Fibroblast of skin of left quadriceps (primary cell): ENCODE measurements around the gene FOXL2NB.
A peak's percentile ranks its signal among the peaks of the same experiment; 100 is the strongest.
"Not testable (repeated sequence)": the region's sequence is repeated elsewhere in the genome, so short reads cannot be mapped to it uniquely, and the experiment has no call there.

Source experiments
- DNase-seq, 2 experiments: peaks; one replicate each; pipeline ENCODE4 v3.0.0-alpha.2; 2013; ENCODE audit warnings: low read depth in 2 of 2

FOXL2NB gene

DNA sequence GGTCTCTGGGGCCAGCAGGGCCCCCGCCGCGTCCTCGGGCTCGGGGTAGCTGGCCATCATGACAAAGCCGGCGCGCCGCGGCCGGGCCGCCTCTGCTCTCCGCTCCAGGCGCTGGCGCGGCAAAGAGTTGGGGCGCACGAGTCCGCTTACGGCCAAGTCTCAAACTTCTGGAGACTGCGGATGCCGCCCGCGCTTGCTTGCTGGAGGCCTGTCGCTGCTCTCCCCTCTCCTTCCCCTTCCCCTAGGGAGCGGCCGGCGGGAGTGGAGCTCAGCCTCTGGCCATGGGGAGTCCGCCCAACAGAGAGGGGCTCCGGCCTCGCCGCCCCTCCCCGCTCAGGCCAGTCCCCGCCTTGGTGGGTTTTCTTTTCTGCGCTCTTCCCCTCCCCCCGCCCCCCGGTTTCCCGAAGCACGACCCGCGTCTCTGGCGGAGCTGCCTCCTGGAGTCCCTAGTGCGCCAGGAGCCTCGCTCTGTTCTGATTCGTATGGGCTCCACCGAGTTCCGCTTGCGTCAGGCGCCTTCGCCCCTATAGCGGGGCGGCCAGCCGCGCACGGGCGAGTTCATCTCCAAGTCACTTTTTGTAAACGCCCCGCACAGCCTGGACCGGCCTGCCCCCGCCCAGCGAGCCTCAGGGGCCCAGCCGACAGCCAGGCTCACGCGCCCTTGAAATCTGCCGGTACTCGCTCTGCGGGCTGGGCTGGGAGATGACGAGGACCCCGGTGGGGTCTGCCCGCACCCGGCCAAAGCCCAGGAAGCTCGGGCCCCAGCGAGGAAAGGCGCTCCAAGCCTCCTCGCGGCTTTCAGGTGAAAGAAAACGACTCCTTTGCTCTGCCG is at the start of gene FOXL2NB, which contains the start of gene FOXL2:
FOXL2NB (plus strand) TSS at position 555 of the 832 bp plus-strand sequence; CDS start at position 703, 148 bp downstream.
FOXL2 (minus strand) TSS at position 475 of the 832 bp plus-strand sequence; CDS start at position 60, 415 bp downstream.
- no peak for DNase-seq

DNA sequence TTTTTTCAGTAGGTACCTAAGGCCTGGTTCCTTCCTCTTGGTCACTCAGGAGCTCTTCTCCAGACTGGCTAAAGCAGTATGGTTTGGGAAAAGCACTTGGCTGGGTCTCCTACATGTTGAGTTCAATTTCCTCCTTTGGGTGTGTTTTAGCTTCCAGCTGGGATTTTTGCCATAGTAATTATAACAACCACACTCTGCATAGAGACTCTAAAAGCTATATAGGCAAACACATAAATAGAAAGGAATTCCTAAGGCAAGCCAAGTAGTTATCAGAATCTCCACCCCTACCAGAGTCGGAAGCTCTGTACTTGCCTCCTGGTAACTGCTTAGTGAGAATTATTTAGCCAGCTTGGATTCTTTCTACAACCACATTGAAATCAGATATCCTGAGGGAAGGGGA is 48.7 kb upstream of the FOXL2NB start:
- DNase-seq, result peak; percentile 48 to 49

DNA sequence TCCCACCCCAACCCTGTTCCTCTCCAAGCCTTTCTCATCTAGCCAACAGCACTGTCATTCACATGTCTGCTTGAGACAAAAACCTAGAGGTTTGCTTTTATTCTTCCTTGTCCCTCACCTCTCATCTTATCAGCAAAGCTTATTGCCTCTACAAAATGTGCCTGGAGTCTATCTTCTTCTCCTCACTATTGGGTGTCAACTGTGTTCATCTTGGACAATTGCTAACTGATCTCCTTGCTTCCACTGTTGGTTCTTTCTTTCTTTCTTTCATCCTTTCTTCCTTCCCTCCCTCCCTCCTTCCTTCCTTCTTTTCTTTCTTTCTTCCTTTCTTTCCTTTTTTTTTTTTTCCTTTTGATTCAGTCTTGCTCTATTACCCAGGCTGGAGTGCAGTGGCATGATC is 48.3 kb upstream of the FOXL2NB start:
- no peak for DNase-seq

DNA sequence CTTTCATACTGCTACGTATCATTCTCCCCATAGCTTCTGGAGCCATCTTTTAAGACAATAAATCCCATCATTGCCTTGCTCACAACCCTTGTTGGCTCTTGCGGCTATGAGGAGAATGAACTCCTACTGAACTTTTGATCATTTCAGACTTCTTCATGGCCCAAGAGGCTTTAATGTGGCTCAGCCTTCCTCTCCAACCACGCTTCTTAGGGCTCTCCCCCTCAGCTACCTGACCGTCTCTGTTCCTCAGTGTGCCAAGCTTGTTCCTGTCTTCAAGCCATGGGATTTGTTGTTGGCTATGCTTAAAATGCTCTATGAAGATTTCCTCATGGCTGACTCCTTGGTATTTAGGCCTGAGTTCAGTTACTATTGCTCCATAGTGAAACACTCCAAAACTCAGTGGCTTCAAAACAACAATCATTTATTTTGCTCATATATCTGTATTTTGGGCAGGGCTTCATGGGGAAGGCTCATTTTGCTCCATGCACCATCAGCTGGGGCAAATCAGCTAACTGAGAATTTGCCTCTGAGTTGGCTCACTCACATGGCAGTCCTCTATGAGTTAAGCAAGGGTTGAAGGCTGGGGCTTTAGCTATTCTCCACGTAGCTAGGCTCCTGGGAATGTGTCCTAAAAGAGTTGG is 47.5 kb upstream of the FOXL2NB start:
- DNase-seq, result no peak

DNA sequence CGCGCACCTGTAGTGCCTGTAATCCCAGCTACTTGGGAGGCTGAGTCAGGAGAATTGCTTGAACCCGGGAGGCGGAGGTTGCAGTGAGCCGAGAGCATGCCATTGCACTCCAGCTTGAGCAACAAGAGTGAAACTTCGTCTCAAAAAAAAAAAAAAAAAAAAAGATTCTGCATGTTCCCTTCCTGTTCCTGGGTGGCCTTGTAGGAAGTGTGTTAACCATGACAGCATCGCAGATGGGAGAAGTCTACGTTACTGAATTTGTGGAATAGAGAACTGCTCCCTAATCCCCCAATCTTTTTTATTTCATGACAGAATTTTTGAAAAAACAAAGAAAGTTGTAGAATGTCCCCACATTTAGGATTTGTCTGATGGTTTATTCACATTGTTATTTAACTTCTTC is 45.5 kb upstream of the FOXL2NB start:
- DNase-seq, result no peak

DNA sequence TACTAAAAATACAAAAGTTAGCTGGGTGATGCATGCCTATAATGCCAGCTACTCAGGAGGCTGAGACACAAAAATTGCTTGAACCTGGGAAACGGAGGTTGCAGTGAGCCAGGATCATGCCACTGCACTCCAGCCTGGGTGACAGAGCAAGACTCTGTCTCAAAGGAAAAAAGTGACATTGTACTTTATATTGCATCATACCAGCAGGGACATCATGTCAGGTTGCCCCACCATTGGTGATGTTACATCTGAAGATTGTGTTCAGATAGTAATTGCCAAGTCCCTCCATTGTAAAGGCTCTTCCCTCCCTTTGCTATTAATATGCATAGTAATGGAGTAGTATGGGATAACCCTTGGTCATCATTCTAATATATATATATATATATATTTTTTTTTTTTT is 44.8 kb upstream of the FOXL2NB start:
- DNase-seq, result no peak

DNA sequence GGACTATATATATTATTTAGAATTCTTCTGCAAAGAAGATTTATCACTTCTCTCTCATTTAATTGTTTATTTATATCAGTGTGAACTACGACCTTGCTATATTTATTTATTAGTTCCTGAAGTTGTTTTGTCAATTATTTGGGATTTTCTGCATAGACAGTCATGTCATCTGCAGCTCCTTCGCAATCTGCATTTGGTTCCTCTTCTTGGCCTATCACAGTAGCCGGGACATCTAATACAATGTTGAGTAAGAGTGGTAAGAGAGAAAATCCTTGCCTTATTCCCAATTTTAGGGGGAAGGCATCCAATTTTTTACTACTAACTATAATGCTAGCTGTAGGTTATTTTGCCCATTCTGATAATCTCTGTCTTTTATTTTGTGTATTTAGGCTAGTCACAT is 39.5 kb upstream of the FOXL2NB start:
- DNase-seq, result no peak

DNA sequence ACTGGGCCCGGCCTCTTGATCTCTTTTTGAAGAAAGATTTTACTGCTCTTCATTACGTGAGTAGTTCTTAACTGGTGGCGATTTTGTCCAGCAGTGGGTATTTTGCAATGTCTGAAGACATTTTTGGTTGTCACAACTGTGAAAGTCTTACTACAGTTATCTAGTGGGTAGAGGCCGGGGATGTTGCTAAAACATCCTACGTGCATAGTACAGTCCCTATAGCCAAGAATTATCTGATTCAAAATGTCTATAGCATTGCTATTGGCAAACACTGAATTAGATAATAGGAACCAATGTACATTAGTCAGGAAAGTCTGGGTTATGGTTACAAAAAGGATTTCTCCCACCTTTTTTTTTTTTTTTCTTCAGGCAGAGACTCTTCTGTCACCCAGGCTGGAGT is 38.2 kb upstream of the FOXL2NB start:
- no peak for DNase-seq

DNA sequence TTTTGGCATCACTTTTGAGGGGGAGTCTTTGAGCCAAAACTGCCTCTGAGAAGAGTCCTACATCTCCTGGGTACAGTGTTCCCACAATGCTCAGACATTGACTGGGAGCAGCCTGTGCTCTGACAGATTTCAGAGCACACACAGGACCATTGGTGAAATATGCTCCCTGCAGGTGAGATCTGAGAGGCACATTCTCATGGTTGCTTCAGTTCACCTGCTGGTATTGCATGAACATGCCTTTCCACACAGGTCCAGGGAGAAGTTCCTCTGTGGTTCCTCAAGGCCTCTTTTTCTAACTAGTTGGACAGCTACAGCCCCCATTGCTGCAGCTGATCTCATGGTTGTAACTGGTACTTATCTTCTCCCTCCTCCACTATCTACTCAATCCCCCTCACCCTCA is 37.1 kb upstream of the FOXL2NB start:
- DNase-seq, result no peak

DNA sequence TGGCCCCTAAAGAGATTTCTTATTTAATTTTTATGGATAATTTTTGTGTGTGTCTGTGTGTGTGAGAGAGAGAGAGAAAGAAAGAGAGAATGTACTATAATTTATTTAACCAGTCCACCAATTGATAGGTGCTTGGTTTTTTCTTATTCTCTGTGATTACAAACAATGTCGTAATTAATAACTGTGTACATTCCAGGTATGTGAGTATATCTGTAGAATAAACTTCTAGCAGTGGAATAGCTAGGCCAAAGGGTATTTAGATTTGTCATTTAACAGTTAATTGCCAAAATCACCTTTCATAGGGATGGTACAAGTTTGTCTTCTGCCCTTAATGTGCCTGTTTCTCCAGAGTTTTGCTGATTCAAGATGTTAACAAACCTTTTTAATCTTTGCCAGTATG is 35.4 kb upstream of the FOXL2NB start:
- no peak for DNase-seq

DNA sequence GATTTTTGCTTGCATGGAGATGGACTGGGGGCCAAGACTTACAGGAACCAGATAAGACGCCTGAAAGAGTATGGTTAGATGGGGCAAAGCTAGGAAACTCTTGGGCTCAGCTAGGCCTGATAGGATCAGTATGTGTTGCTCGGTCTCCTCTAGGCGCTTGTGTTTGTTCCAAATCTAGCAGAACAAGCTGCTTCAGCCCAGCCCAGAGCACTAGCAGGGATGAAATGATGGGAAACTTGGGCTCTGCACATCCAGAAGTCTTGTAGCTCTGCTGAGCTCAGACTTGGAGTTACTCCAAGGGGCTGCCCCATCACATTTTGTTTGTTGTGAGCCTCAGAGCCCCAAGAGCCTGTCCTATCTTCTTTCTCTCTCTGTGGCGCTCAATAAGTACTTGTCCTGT is 34.8 kb upstream of the FOXL2NB start:
- no peak for DNase-seq

DNA sequence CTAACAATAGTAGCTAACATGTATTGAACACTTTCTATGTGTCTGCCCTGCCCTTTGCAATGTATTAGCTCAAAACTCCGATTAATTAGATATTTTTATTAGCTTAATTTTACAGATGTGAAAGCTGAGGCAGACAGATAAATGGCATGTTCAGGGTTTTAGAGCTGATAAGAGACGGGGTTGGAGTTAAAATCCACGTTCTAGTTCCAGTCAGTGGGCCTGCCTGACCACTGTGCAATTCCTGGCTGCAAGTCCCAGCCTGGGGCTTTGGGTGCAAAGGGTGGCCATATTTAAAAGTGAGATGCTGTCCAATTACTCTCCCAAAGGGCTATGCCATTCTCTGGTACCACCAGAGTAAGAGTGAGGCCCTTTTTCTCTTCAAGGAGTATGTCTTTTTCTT is 33.3 kb upstream of the FOXL2NB start:
- no peak for DNase-seq

DNA sequence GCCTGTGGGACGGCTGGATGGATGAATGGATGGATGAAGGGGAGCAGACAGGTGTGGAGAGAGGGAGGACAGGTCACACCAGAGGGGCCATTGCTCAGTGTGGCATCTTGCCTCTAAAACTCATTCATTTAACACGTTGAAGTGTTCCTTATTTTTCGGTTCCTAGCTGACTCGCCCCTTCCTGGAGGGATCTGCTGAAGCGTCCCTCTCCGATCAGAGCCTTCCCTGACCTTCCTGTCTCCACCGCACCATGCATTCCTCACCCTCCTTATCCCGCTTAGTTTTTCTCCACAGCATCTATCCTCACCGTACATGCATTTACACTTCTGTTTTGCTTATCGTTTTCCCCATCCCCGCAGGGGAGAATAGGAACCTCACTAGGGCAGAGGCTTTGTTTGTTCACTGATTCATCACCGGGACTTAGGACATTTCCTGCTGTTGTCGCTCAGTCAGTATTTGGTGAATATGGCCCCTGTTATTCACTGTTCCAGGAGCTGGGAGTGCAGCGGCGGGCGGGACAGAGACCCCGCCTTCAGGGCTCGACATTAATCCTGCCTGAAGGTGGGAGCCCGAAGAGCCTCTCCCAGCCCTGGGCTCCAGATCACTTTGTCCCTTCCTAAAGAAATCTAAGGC is 32.0 kb upstream of the FOXL2NB start:
- no peak for DNase-seq

DNA sequence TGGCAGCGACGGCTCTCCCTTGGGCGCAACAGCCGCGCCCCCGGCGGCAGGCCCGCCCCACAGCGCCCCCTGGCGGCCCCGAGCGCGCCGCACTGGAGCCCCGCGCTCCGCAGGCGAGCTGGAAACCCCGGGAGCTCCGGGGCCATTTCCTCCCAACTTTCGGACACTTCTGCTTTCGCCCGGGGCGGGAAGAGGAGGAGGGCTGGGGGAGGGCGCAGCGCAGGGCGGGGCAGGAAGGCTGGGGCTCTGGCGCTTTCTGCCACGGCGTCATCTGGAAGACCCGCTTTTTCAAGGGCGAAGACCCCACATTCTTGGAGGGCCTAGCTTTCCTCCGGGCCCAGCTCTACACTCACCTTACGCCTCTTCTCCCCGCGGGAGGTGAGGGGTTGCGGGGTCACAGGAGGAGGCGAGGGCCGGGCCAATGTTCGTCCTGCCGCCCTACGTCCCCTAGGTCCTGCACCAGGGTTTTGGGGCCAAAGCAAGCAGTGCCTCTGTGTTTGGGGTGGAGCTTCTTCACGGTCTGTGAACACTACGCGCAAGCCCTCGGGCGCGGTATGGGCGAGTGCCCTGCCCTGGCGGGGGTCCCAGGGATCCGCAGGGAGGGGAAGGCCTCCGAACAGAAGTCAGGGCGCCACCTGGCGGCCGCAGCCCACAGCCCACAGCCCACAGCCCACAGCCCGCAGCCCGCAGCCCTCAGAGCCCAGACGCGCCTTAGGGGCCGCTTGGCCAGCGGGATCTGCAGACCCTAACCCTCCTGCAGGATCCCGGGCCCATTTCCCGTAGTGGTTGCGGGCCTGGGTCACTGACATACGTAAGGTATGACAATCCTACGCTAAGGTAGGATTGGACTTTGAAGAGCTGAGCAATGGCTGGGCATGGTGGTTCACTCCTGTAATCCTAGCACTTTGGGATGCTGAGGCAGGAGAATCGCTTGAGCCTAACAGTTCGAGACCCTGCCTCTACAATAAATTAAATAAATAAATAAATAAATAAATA is 31.2 kb upstream of the FOXL2NB start:
- DNase-seq, result peak; percentile 68 to 71

DNA sequence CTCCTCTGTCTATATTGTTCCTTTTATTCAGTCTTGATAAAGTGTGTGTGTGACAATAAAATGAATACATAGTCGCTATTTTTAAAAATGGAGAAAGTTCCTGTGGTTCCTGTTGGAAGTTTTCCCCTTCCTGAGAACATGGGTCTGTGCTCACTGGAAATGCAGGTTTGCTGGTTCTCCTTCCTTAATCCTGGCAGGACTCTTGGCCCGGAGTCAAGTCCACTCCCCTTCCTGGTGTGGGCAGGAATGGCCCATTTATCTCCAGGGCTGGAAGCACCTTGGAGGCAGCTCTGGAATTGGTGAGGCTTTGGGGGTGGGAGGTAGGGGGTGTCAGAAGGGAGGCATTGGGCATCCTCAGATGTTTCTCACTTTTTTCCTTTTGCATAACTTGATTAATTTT is 30.2 kb upstream of the FOXL2NB start:
- no peak for DNase-seq

DNA sequence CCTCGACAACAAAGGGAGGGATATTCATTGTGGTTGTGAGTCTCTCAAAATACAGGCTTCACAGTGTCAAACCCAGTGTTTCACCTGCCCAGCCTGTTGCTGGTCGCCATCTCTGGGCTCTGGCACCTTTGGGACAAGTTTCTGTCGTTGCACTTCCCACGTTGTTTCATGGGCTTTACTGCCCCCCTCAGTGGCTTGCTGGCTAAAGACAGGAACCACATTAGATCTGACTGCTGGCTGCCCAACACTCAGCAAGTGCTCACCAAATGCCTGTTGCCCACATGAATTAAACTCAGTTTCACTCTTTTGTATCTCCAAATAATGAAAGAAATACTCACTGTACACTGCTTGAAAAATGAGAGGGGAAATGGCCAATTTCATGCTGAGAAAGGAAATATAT is 27.7 kb upstream of the FOXL2NB start:
- no peak for DNase-seq

DNA sequence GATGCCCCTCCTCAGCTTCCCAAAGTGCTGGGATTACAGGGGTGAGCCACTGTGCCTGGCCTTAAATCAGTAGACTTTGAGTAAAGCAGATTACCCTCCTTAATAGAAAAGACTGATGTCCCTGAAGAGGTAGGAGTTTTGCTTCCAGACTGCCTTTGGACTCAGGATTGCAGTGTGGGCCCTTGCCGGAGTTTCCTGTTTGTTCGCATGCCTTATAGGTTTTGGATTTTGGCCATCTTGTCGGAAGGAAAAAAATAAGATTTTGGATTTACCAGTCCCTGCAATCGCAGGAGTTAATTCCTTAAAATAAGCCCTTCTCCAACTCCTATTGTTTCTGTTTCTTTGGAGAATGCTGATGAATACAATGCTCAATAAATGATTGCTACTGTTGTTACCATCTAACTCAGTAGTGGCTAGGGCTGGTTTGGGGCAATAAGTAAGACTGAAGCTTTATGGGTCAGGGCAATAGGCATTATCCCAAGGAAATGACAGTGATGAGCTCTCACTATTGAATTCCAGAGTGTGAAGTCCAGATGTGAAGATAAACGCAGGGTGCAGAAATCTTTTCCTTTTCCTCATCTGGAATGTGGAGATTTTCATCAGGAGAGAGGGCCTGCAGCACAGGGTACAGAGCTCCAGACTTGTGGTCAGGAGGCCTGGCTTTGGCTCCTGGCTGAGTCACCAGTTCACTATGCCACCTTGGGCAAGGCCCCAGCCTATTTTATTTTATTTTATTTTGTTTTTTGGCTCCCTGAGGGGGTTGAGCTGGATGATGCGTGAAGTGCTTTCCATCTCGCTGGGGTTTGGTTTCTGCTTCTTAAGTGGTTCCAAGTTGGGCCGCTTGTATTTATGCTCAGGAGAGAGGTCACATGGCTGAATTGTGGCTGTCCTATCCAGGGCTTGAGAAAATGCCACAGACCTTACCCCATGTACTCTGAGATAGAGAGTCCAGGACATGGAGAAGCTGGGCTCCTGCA is 25.4 kb upstream of the FOXL2NB start:
- peak; percentile 73 to 74 for DNase-seq

DNA sequence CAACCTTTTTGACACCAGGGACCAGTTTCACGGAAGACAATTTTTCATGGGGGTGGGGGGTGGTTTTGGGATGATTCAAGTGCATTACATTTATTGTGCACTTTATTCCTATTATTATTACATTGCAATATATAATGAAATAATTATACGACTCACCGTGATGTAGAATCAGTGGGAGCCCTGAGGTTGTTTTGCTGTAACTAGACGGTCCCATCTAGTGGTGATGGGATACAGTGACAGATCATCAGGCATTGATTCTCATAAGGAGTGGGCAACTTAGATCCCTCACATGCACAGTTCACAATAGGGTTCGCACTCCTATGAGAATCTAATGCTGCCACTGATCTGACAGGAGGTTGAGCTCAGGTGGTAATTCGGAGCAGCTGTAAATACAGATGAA is 24.6 kb upstream of the FOXL2NB start:
- DNase-seq, result not testable (repeated sequence)

DNA sequence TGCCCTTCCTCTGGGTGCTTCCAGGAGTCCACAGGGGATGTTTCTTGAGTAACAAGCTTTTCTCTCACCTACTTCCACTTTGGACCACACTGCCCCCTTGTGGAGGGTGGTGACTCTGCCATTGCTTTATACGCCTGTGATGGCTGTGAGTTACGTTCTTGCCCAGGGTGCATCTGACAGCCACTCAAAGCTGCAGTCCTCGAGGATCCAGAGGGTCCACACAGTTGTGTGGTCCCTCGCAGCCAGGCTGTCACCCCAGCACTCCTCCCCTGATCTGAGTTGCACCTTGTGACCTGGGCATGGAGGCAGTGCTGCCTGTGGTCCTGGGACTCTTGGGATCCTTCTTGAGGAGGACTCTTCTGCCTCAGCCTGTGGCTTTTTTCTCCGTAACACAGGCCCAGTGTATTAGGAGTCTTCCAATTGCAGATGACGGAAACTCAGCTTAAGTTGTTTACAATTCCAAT is 23.5 kb upstream of the FOXL2NB start:
- peak; percentile 53 to 58 for DNase-seq

DNA sequence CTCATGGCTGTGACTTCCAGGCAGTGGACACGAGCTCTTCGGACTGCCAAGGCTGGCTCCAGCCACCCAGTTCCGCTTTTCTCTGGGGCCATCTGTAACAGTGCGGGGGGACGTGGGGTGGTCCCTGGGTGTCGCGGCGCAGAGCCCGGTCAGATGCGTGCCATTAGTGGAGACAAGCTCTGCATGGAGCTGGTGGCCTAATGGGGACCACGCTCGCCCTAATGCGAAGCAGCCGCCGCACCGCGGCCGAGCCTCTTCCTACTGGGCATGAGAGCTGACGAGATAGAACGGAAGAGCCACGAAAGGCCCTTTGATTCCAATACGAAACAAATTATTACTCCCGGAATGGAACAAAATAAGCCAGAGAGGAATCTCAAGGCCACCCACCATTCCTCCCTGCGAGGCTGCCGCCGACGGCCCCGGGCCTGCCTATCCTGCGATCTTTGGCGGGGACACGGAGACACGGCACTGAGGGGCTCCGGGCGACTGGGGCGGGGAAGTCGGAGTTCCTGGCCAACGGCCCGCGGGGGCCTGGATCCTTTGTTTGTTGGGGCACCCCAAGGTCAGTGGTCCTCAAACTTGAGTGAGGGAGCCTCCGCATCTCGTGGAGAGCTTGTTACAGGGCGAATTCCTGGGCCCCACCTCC is 18.2 kb upstream of the FOXL2NB start:
- DNase-seq, result no peak
